ENCODE results near the gene PCDHB8. TPM values are rescaled to one million over a fixed set of nuclear protein-coding genes. Genes with fewer than 3 reads are reported as not detected.
A peak's percentile ranks its signal among the peaks of the same experiment; 100 is the strongest.
"Not testable (repeated sequence)": the region's sequence is repeated elsewhere in the genome, so short reads cannot be mapped to it uniquely, and the experiment has no call there.

Gene PCDHB8
- total RNA-seq, result not detected
- total RNA-seq, result 0 reads per million in 2 donors

- not testable (repeated sequence) for H3K4me1 Mint-ChIP-seq; DNase-seq; H3K4me3 Mint-ChIP-seq; H3K27ac Mint-ChIP-seq; H3K36me3 Mint-ChIP-seq (ENCODE audit: low read depth); ATAC-seq; H3K9me3 ChIP-seq (ENCODE audit: control insufficient read depth, low read length, poor library complexity, severe bottlenecking)
- H3K27me3 Mint-ChIP-seq, result peaks cover 35% of the 10 kb centered on the region
These were observed at the start of gene PCDHB8 for GRCh38 chr5:141177577-141178191. Gene PCDHB8, plus strand, starts transcription at chr5:141177790. Its CDS starts 245 bp downstream, at chr5:141178035.

- no peaks in the 10 kb centered on the region for H3K36me3 Mint-ChIP-seq (ENCODE audit: low read depth)
- H3K4me3 Mint-ChIP-seq, result peak within 1 kb of the TSS; percentile 15
- no peaks in the 10 kb centered on the region for H3K4me1 Mint-ChIP-seq
- no peaks in the 10 kb centered on the region for H3K27me3 Mint-ChIP-seq
- ATAC-seq (no peak), DNase-seq (no peak)
- peaks cover 5% of the 10 kb centered on the region for H3K9me3 ChIP-seq (ENCODE audit: control insufficient read depth, low read length, poor library complexity, severe bottlenecking)
- H3K27ac Mint-ChIP-seq, result no peak within 1 kb of the TSS
These were observed 42.4 kb upstream of the PCDHB8 start, which contains the start of gene PCDHB5 for GRCh38 chr5:141135030-141135717. Gene PCDHB5, plus strand, starts transcription at chr5:141135206. Its CDS starts 229 bp downstream, at chr5:141135435.

GRCh38 chr5:141135718-141136266 lies 41.8 kb upstream of the PCDHB8 start:
- no peak for ATAC-seq
- H3K4me1 Mint-ChIP-seq, result no peaks in the 10 kb centered on the region
- no peak for DNase-seq
- no peak overlapping the region for H3K4me3 Mint-ChIP-seq
- H3K36me3 Mint-ChIP-seq (ENCODE audit: low read depth), result no peaks in the 10 kb centered on the region
- H3K27me3 Mint-ChIP-seq, result no peaks in the 10 kb centered on the region
- H3K9me3 ChIP-seq (ENCODE audit: control insufficient read depth, low read length, poor library complexity, severe bottlenecking), result peaks cover 5% of the 10 kb centered on the region
- H3K27ac Mint-ChIP-seq, result no peak overlapping the region

- not testable (repeated sequence) for H3K36me3 Mint-ChIP-seq (ENCODE audit: low read depth); H3K4me3 Mint-ChIP-seq; H3K27ac Mint-ChIP-seq; H3K27me3 Mint-ChIP-seq; DNase-seq; ATAC-seq; H3K4me1 Mint-ChIP-seq; H3K9me3 ChIP-seq (ENCODE audit: control insufficient read depth, low read length, poor library complexity, severe bottlenecking)
These were observed 40.2 kb upstream of the PCDHB8 start for GRCh38 chr5:141137346-141137745.

- no peak for DNase-seq
- Mint-ChIP-seq H3K36me3 (ENCODE audit: low read depth) (peaks cover 3% of the 10 kb centered on the region), H3K27me3 (peaks cover 32% of the 10 kb centered on the region), H3K27ac (no peak within 1 kb of the TSS), H3K4me3 (no peak within 1 kb of the TSS), H3K4me1 (no peaks in the 10 kb centered on the region)
- no peak for ATAC-seq
- no peaks in the 10 kb centered on the region for H3K9me3 ChIP-seq (ENCODE audit: control insufficient read depth, low read length, poor library complexity, severe bottlenecking)
These were observed 27.8 kb upstream of the PCDHB8 start, which contains the start of gene PCDHB6 for GRCh38 chr5:141149812-141150211. Gene PCDHB6, plus strand, starts transcription at chr5:141150057. Its CDS starts 201 bp downstream, at chr5:141150258.

- peaks cover 3% of the 10 kb centered on the region for H3K36me3 Mint-ChIP-seq (ENCODE audit: low read depth)
- ATAC-seq, result no peak
- DNase-seq, result no peak
- H3K27me3 Mint-ChIP-seq, result peaks cover 26% of the 10 kb centered on the region
- no peaks in the 10 kb centered on the region for H3K9me3 ChIP-seq (ENCODE audit: control insufficient read depth, low read length, poor library complexity, severe bottlenecking)
- H3K27ac Mint-ChIP-seq, result no peak overlapping the region
- H3K4me3 Mint-ChIP-seq, result no peak overlapping the region
- no peaks in the 10 kb centered on the region for H3K4me1 Mint-ChIP-seq
These were observed 27.2 kb upstream of the PCDHB8 start for GRCh38 chr5:141150224-141150992.

- Mint-ChIP-seq H3K27ac (no peak overlapping the region), H3K36me3 (ENCODE audit: low read depth) (peaks cover 3% of the 10 kb centered on the region), H3K4me1 (no peaks in the 10 kb centered on the region), H3K27me3 (peaks cover 26% of the 10 kb centered on the region), H3K4me3 (no peak overlapping the region)
- ATAC-seq (no peak), DNase-seq (no peak)
- no peaks in the 10 kb centered on the region for H3K9me3 ChIP-seq (ENCODE audit: control insufficient read depth, low read length, poor library complexity, severe bottlenecking)
These were observed 26.6 kb upstream of the PCDHB8 start for GRCh38 chr5:141150993-141151325.

GRCh38 chr5:141151632-141152031 lies 26.0 kb upstream of the PCDHB8 start:
- not testable (repeated sequence) for ATAC-seq; H3K27ac Mint-ChIP-seq; H3K9me3 ChIP-seq (ENCODE audit: control insufficient read depth, low read length, poor library complexity, severe bottlenecking); H3K4me3 Mint-ChIP-seq; DNase-seq; H3K4me1 Mint-ChIP-seq; H3K36me3 Mint-ChIP-seq (ENCODE audit: low read depth)
- peaks cover 30% of the 10 kb centered on the region for H3K27me3 Mint-ChIP-seq

- H3K36me3 Mint-ChIP-seq (ENCODE audit: low read depth); H3K4me3 Mint-ChIP-seq; ATAC-seq; DNase-seq; H3K4me1 Mint-ChIP-seq; H3K27ac Mint-ChIP-seq; H3K9me3 ChIP-seq (ENCODE audit: control insufficient read depth, low read length, poor library complexity, severe bottlenecking): not testable (repeated sequence)
- H3K27me3 Mint-ChIP-seq, result peaks cover 33% of the 10 kb centered on the region
These were observed 25.5 kb upstream of the PCDHB8 start for GRCh38 chr5:141152096-141152495.

GRCh38 chr5:141155540-141156374 lies 21.8 kb upstream of the PCDHB8 start:
- H3K36me3 Mint-ChIP-seq (ENCODE audit: low read depth), result peaks cover 3% of the 10 kb centered on the region
- H3K4me1 Mint-ChIP-seq, result no peaks in the 10 kb centered on the region
- no peak for DNase-seq
- peaks cover 29% of the 10 kb centered on the region for H3K27me3 Mint-ChIP-seq
- ATAC-seq, result no peak
- H3K9me3 ChIP-seq (ENCODE audit: control insufficient read depth, low read length, poor library complexity, severe bottlenecking), result no peaks in the 10 kb centered on the region
- H3K4me3 Mint-ChIP-seq, result no peak overlapping the region
- no peak overlapping the region for H3K27ac Mint-ChIP-seq

- not testable (repeated sequence) for H3K9me3 ChIP-seq (ENCODE audit: control insufficient read depth, low read length, poor library complexity, severe bottlenecking); DNase-seq; H3K27ac Mint-ChIP-seq; H3K4me1 Mint-ChIP-seq; H3K4me3 Mint-ChIP-seq; ATAC-seq; H3K36me3 Mint-ChIP-seq (ENCODE audit: low read depth)
- peaks cover 31% of the 10 kb centered on the region for H3K27me3 Mint-ChIP-seq
These were observed 20.2 kb upstream of the PCDHB8 start for GRCh38 chr5:141157356-141157755.

- H3K4me3 Mint-ChIP-seq; DNase-seq; H3K9me3 ChIP-seq (ENCODE audit: control insufficient read depth, low read length, poor library complexity, severe bottlenecking); H3K27ac Mint-ChIP-seq; H3K4me1 Mint-ChIP-seq; H3K36me3 Mint-ChIP-seq (ENCODE audit: low read depth); ATAC-seq: not testable (repeated sequence)
- peaks cover 29% of the 10 kb centered on the region for H3K27me3 Mint-ChIP-seq
These were observed 19.7 kb upstream of the PCDHB8 start for GRCh38 chr5:141157901-141158300.
